Upper lobe of right lung (tissue), 1 donor: ENCODE results near the gene FLAD1. TPM values are rescaled to one million over a fixed set of nuclear protein-coding genes. Genes with fewer than 3 reads are reported as not detected.
A peak's percentile ranks its signal among the peaks of the same experiment; 100 is the strongest.

ENCODE experiments used
- ATAC-seq: fragments of 200-7000 bp; cut with Tn5 transposase; one replicate; pipeline ENCODE4 v1.9.1; 2020; ENCODE audit warnings: mild to moderate bottlenecking, moderate library complexity
- DNase-seq: peaks from one replicate; pipeline ENCODE4 v3.0.0-alpha.2; 2020
- H3K27ac ChIP-seq: fragments of 200-600 bp; one replicate; pipeline ENCODE4 v1.8.0; 2022
- H3K27me3 ChIP-seq: fragments of 200-600 bp; one replicate; pipeline ENCODE4 v1.8.0; 2022; ENCODE audit warnings: mild to moderate bottlenecking
- H3K36me3 ChIP-seq: fragments of 200-600 bp; one replicate; pipeline ENCODE4 v1.8.0; 2022
- H3K4me1 ChIP-seq: fragments of 200-600 bp; one replicate; pipeline ENCODE4 v1.8.0; 2022
- H3K4me3 ChIP-seq: fragments of 200-600 bp; one replicate; pipeline ENCODE4 v1.8.0; 2022; ENCODE audit warnings: mild to moderate bottlenecking
- H3K9me3 ChIP-seq: fragments of 200-600 bp; one replicate; pipeline ENCODE4 v1.8.0; 2022
- CTCF ChIP-seq: fragments of 200-600 bp; IDR thresholded peaks from one replicate; pipeline ENCODE4 v1.8.0; 2022; ENCODE audit warnings: antibody characterized with exemption
- intact Hi-C: fragments of 100-400 bp; cut with DNase I; formaldehyde crosslinking; loops from one replicate; pipeline ENCODE4 v1.11.0; 2022
- total RNA-seq: library from RNA; stranded (reverse); fragmentation: NEBNext Ultra II Directional; extraction: Animal tissue kit (Norgen Biotek cat#: 25700); gene quantifications from one replicate; pipeline ENCODE4 v1.2.1, GENCODE V29; 2021
- donor health status: DM: no; HTN: yes; CAD: no; lungs with severe emphysema.

The FLAD1 gene
- total RNA-seq, 1 donor from 2014 or later: 29.0 TPM

GRCh38 chr1:155006601-155007101 lies 23.5 kb downstream of the FLAD1 start:
- Histone ChIP-seq H3K27me3 (no peaks in the 10 kb centered on the region), H3K36me3 (no peaks in the 10 kb centered on the region), H3K9me3 (no peaks in the 10 kb centered on the region), H3K4me1 (peaks cover 71% of the 10 kb centered on the region), H3K4me3 (no peak overlapping the region), H3K27ac (peak overlapping the region; percentile 93)
- TF ChIP-seq CTCF: no peak
- ATAC-seq (no peak), DNase-seq (no peak)
- intact Hi-C loops: no loop called here

GRCh38 chr1:155007251-155007828 lies 24.2 kb downstream of the FLAD1 start:
- no peak for TF ChIP-seq CTCF
- peaks cover 78% of the 10 kb centered on the region for H3K4me1 ChIP-seq
- no peaks in the 10 kb centered on the region for H3K27me3 ChIP-seq
- H3K4me3 ChIP-seq: peak overlapping the region; percentile 41
- peak; percentile 79 for DNase-seq
- no peaks in the 10 kb centered on the region for H3K36me3 ChIP-seq
- no peak for ATAC-seq
- no peaks in the 10 kb centered on the region for H3K9me3 ChIP-seq
- intact Hi-C loops: no loop called here
- H3K27ac ChIP-seq: peak overlapping the region; percentile 93

DNA sequence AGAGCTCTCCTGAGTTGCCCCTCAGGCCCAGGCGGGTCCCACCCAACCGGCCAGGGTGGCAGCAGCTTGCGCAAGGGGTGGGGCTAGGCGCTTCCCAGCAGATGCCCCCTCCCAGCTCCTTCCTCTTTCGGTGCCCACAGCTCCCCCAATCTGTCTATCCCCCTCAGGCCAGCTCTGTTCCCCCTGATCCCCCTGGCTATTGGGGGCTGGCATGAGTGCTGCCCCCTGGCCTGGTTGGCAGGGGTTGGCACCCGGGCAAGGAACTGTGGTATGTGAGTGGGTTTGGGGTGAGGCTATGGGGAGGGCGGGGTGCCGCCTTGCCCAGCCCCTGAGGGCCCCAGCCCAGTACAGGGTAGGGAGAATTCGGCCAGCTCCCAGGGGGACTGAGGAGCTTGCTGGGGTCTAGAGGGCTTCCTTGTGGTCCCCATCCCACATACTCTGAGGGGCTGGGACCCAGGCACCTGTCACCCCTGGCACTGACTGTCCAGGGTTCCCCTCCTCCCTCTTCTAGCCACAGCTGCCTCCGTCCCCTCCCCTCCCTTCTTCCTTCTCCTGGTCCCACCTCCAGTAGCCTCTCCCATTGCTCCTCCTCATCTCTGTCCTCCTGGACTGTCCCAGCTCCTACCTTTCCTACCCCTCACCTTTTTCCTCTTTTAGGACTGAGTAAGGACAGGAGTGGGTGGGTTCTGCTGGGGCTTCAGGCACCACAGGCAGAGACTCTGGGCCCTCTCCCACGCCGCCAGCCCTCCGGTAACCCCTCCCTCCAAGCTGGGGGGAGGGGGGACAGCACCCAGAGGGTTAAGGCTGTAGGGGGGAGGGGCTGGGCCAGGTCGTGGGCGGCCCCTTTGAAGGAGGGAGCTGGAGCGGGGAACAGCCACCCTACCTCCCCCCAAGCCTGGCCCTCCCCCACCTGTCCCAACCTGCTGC lies 25.1 kb downstream of the FLAD1 start:
- H3K4me3 ChIP-seq: peak overlapping the region; percentile 41
- no peak for TF ChIP-seq CTCF
- peaks cover 87% of the 10 kb centered on the region for H3K4me1 ChIP-seq
- H3K27me3 ChIP-seq: no peaks in the 10 kb centered on the region
- ATAC-seq (peak; percentile 4), DNase-seq (no peak)
- no peaks in the 10 kb centered on the region for H3K9me3 ChIP-seq
- intact Hi-C loops: no loop called here
- H3K36me3 ChIP-seq: no peaks in the 10 kb centered on the region
- H3K27ac ChIP-seq: peak overlapping the region; percentile 93

- Histone ChIP-seq H3K9me3 (no peaks in the 10 kb centered on the region), H3K4me1 (peaks cover 85% of the 10 kb centered on the region), H3K27me3 (no peaks in the 10 kb centered on the region), H3K36me3 (peaks cover 4% of the 10 kb centered on the region), H3K4me3 (peak overlapping the region; percentile 41), H3K27ac (peak overlapping the region; percentile 93)
- DNase-seq (no peak), ATAC-seq (no peak)
- intact Hi-C loops: no loop called here
- no peak for TF ChIP-seq CTCF
These were observed 26.1 kb downstream of the FLAD1 start for GRCh38 chr1:155009221-155009711.

- Histone ChIP-seq H3K9me3 (no peaks in the 10 kb centered on the region), H3K4me3 (peak overlapping the region; percentile 41), H3K27ac (peak overlapping the region; percentile 93), H3K4me1 (peaks cover 80% of the 10 kb centered on the region), H3K27me3 (no peaks in the 10 kb centered on the region), H3K36me3 (peaks cover 8% of the 10 kb centered on the region)
- no peak for DNase-seq
- TF ChIP-seq CTCF: no peak
- intact Hi-C loops: no loop called here
- no peak for ATAC-seq
These were observed 26.6 kb downstream of the FLAD1 start for GRCh38 chr1:155009742-155010141.
